Stimulated activated CD4-positive, alpha-beta T cell treated with anti-CD3 and anti-CD28 coated beads, Interleukin-15, amount 100 ng/mL, for 1 hour (primary cell): ENCODE measurements around the gene RAB15.

ENCODE experiments used
- DNase-seq, 2 donors: peaks; one replicate each; pipeline ENCODE4 v3.0.0-alpha.2; 2020; ENCODE audit warnings: low read depth in 1 of 2, low spot score in 1 of 2

Gene RAB15

DNA sequence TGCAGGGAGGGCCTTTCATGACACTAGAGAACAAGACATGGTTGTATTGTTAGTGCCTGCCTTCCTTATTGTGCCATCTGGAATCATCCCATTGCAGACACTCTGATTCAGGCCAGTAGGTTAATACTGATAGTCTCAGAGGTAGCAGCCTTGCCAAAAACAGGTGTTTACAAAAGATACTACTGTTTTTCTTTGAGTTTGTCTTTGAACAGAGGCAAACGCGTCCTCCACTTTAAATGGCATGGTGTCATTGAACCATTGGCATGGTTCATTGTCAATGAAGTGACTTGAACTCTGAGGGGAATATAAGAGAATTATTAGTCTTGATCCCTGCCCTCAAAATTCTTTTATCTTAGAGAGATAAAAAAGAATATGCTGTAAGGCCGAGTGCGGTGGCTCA lies 18.8 kb upstream of the RAB15 start:
- DNase-seq, result no peak

GRCh38 chr14:64990296-64990695 lies 18.2 kb upstream of the RAB15 start:
- DNase-seq, result no peak

- DNase-seq, result no peak
Measured at GRCh38 chr14:64987438-64987767, 15.3 kb upstream of the RAB15 start.

DNA sequence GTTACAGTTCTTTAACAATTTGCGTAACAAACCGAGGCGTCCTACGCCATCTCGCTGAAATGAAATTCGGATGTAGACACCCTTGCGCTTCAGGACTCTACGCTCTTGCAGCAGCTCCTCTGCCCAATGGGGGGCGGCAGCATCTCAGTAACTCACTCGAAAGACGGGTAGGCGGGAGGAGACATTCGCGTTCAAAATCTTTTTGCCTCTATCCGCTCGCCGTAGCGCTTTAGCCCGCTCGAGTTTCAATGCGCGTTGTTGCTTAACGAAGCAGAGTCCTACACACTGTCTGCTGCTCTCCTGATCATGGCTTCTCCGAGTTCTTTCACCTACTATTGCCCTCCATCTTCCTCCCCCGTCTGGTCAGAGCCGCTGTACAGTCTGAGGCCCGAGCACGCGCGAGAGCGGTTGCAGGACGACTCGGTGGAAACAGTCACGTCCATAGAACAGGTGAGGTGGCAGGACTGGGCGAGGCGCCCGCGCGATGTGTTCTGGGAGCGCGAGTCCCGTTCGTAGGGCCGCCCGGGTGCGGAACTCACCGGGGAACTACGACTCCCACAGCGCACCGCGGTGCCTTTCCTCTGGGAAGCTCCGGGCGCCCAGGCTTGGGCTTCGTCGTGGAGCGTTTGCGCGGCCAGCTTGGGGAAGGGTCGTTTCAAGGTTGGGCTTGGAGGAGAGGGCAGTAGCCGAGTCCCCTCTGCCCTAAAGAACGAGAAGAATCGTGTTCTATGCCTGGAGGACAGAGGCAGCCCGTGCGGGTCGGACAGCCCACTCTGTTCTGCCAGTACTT lies 14.7 kb upstream of the RAB15 start, which contains the start of gene FNTB:
Gene FNTB, plus strand, starts transcription at position 248 of the 790 bp plus-strand sequence. Its CDS starts 59 bp downstream, at position 307.
- DNase-seq, result peak; percentile 79 to 83

DNA sequence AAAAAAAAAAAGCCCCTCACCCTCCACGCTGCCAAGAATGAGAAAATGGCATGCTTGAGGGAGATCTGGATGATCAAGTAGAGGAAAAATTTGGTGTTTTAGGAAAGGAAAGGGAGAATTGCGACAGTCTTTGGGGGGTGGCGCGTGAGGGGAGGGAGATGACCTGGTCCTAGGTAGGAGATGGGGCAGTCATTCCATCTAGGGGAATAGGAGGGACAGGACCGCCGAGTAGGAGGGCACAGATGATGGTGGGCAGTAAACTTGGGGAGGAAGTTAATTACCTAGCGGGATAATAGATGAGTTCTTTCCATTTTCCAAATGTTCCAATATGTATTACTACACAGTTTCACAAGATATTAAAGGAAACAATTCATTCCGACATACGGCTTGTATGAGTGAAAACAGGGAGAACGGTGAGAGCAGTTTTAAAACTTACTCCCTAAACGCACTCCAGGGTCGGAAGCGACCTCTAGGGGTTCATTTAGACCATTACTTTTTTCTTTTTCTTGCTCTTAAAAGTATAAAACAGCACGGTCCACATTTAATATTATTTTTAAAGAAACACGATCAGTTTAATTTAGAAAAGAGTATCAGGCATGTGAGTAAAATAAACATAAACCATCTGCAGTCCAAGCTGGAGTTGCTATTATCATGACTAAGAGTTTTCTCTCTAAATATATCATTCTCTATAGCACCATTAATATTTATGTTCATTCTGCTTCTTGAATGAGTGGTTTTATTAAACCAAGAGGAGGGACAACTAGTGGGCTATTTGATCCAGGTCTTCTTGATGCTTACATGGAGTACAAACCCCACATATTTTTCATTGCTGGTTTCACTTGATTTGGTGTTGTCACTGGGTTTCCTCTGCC lies 11.5 kb upstream of the RAB15 start:
- DNase-seq, result no peak

DNA sequence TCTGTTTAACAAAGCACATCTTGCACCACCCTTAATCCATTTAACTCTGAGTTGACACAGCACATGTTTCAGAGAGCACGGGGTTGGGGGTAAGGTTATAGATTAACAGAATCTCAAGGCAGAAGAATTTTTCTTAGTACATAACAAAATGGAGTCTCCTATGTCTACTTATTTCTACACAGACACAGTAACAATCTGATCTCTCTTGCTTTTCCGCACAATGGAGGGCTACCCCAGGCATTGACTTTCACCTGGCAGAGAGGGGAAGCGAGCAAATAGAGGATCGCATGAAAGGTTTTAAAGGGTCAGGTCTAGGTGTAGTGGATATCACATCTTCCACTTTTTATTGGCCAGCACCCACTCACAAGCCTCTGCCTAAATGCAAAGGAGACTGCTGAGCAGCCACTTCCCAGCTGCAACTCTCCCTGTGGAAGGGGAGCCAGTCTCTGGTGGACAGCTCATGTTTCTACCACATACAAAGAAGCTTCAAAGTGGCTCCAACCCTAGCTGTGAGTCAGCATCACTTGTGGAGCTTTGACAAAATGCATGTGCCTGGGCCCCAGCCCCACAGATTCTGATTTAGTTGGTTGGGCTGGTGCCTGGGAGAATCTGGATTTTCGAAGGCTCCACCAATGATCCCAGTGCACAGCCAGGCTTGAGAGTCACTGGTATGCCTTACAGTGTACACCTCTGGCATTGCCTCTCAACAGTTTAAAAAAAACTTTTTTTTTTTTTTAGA lies 7.4 kb upstream of the RAB15 start:
- no peak for DNase-seq

DNA sequence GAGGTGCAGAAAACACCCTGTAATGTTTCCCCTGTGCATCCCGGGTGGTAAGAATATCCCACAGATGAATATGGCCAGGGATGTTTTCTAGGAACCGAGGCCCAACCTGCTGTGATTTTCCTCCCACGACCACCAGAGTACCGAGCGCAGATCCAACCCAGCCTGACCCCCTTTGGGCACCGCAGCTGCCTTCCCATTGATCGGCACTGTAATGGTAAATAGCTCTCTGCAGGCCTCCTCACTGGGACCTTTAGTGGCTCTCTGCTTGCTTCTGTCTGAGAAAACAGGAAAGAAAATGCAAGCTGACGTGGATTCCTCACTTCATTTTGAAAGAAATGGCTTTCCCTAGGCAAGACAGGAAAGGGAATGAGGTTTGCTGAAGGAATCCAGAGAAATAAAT lies 2.4 kb upstream of the RAB15 start:
- DNase-seq, result no peak

DNA sequence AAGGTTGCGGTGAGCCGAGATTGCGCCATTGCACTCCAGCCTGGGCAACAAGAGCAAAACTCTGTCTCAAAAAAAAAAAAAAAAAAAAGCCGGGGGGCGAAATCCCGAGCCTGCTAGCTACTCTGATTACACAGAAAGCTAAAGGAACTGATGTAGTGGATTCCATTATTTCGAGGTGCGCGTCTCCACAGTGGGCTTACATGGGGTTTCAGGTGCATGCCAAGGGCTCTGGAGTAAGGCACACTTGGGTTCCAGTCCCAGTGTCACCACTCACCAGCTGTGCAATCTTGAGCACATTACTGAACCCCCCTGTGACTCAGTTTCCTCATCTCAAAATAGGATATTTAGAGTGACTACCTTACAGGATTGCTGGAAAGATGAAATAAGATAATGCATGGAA lies 1.7 kb upstream of the RAB15 start:
- DNase-seq, result no peak

- no peak for DNase-seq
Measured at GRCh38 chr14:64973026-64973442, 898 bp upstream of the RAB15 start.

GRCh38 chr14:64971491-64971942 lies 619 bp downstream of the RAB15 start:
- DNase-seq, result no peak

DNA sequence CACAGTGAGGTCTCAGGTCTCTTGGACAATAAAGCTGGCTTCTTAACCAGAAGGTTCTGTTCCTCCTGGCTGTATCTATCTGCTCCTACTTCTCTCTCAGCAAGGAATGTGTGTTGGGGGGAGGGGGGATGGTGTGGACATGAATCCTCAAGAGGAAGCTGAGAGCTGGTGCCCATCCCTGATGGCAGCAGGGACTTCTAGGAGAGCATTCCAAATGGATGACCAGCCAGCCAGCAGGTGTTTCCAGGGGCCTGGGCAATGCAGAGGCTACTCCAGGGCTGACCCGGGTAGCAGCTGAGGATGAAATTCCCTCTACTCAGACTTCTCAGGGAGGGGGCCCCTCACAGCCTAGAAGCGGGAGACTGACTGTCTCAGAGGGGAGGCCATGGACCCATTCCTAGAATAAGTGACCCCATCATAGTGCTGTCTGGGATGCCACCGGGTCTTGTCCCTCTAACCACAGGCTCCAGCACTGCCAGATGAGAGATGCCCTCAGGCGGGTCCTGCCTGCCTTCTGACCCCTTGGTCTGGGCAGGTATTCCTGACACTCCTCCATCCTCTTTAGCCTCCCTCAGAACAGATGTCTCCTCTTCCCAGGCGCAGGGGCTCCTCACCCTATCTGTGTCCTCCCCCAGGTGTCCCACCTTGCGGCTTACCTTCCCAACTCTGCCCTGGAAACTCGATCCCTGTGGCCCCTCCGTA lies 1.2 kb downstream of the RAB15 start:
- no peak for DNase-seq

DNA sequence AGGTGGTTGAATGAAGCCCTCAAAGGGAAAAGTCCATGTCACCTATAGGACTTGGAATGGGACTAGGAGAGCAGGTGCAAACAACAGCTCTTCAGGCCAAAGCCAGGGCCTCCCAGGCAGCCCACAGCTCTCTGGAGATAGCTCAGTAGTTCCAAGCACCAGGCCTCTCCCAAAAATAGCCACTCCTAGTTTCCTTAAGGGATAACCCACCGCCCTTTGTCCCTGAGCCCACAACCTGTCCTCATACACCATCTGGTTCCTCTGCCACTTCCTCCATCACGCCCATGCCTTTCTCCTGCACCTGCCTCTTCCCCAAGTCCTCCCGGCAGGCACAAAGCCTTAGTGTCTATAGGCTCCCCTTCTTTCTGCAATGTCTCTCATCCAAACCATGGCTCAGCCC lies 2.1 kb downstream of the RAB15 start:
- DNase-seq, result no peak

DNA sequence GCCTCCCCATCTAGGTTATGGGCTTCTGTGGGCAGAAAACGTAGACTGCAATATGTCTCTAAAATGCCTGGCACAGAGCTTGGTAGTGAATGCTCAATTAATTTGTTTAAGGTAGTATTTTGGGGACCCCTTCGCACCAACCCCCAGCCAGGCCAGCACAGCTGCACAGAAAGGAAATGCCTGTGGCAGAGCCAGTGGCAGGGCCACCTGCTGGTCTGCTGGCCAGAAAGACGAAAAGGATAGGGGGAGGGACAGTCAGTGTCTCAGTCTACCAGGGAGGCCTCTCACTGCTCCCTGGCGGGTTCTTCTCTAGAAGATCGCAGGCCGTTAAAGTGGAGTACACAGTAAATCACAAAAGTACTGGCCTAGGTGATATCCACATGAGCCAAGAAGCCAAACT lies 3.5 kb downstream of the RAB15 start:
- no peak for DNase-seq

DNA sequence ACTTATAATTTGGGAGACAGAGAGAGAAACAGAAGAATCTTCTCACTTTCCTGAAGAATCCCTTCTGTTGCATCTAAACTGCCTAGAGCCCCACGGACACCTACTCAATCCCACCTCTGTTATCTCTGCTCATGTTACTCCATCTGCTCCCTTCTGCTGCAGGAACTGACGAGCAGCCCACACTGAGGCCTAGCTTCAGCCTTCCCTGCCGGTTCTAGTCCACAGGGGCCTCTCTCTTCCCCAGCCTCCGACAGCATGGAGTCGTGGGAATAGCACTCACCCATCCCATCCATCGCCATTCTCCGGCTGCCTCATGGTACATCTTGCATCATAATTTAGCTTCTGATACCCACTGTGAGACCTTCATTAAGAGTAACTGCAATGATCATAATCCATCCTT lies 4.0 kb downstream of the RAB15 start:
- no peak for DNase-seq

DNA sequence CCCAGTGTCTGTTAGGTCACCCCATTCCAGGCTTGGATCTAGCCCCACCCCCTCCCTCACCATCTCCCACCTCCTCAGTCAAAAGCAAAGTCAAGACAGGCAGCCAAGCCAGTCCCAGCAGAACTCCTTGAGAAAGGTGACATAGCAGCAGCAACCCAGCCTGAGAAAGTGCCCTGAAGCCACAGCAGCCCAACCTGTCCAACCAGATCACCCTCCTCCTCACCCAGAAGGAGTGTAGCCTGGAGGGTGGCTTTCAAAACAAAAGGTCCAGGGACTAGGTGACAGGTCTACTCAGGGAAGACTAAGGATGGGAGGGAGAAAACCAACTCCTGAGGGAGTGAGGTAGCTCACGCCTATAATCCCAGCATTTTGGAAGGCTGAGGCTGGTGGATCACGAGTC lies 5.2 kb downstream of the RAB15 start:
- DNase-seq, result no peak

DNA sequence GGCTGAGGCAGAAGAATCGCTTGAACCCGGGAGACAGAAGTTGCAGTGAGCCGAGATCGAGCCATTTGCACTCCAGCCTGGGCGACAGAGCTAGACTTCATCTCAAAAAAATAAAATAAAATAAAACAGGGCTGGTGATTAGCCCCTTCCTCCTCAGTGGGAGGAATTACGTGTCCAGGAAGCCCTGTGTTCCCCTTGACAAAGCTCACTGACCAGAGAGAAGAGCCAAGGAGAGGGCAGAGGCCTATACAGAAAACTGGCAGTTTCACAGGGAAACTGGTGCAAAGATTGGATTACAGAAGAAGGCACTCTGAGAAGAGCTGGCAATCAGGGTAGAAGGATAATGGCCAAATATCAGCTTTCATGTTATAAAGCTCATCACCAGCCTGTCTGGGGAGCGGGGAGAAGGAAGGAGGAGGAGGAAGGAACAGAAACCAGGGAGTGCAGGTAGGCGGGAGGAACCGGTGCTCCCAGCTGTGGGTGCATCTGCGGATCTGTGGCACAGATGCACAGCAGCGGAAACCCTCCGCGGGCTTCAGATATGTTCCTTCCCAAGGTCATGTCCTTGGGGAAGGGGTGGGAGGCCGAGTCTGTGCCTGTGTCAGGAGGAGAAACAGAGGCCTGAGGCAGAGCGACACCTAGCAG lies 6.7 kb downstream of the RAB15 start:
- DNase-seq, result no peak

GRCh38 chr14:64963611-64964010 lies 8.5 kb downstream of the RAB15 start:
- DNase-seq, result no peak

DNA sequence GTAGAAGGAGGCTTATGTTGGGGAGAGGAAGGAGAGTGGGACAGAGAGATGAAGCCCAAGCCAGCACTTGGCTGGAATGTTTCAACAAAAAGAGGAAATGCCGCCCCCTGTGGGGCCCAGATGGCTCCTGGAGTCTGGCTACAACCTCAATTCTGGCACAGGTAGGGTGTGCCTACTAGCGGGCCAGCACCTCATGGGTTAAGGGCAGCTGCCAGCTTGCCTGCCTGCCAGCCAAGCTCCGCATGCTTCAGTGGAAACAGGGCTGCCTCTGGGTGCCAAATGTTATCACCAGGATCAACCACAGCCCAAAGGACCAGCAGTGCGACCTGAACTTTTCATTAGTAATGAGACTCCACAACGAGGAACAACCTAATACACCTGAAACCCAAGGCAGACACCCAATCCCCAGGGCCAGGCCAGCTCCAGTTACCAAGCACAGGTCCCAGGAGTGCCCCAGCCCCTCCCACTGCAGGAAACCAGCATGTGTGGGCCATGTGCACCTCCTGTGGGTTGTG lies 11.3 kb downstream of the RAB15 start:
- DNase-seq, result no peak

- DNase-seq, result no peak
Measured at GRCh38 chr14:64958743-64959142, 13.4 kb downstream of the RAB15 start.

DNA sequence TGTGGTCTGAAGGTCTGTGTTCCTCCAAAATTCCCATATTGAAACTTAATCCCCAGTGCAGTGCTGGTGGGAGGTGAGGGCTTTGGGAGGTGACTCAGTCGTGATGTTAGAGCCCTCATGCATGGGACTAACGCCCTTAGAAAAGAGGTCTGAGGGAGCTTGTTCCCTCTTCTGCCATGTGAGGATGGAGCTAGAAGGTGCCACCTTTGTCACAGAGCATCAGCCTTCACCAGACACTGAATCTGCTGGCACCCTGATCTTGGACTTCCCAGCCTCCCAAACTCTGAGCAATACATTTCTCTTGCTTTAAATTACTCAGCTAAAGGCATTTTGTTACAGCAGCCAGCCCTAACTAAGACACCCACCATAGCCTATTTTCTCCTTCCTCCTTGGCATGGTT lies 13.9 kb downstream of the RAB15 start:
- no peak for DNase-seq
